ENCODE measurements around the gene SMPD4. TPM values are rescaled to one million over a fixed set of nuclear protein-coding genes. Genes with fewer than 3 reads are reported as not detected.
"Not testable (repeated sequence)": the region's sequence is repeated elsewhere in the genome, so short reads cannot be mapped to it uniquely, and the experiment has no call there.

SMPD4 gene
- total RNA-seq, 1 experiment from 2014 or later: 140 TPM

GRCh38 chr2:130198343-130198742, 16.9 kb upstream of the SMPD4 start, which contains the start of gene TUBA3E:
Gene TUBA3E (minus strand): TSS chr2:130198439. CDS start chr2:130198360, 79 bp downstream.
- Mint-ChIP-seq H3K9me3 (ENCODE audit: unreplicated experiment) (no peaks in the 10 kb centered on the region), H3K4me3 (ENCODE audit: unreplicated experiment) (no peak within 1 kb of the TSS), H3K4me1 (ENCODE audit: low read depth, unreplicated experiment) (peaks cover 6% of the 10 kb centered on the region), H3K36me3 (ENCODE audit: insufficient read depth, unreplicated experiment) (no peaks in the 10 kb centered on the region), H3K27ac (ENCODE audit: unreplicated experiment) (no peak within 1 kb of the TSS), H3K27me3 (ENCODE audit: insufficient read depth, unreplicated experiment) (no peaks in the 10 kb centered on the region)
- Histone ChIP-seq H3K4me3 (ENCODE audit: low read depth, low read length) (no peak within 1 kb of the TSS), H3K36me3 (ENCODE audit: control insufficient read depth, insufficient read depth, low read length) (no peaks in the 10 kb centered on the region), H3K27me3 (replicated peaks; ENCODE audit: control insufficient read depth, insufficient read depth, low read length) (no peaks in the 10 kb centered on the region), H3K4me1 (peaks cover 15% of the 10 kb centered on the region), H3K9me3 (no peaks in the 10 kb centered on the region)
- no TSS peak for BruUV-seq (replicated peaks)
- POLR2A ChIA-PET: no interaction called here
- no peak for TF ChIP-seq CTCF (IDR thresholded peaks at IDR 0.05; ENCODE audit: insufficient read depth in 1 of 2, low read depth in 1 of 2, low read length in 1 of 2, severe bottlenecking in 1 of 2, unreplicated experiment in 1 of 2)
- CTCF ChIA-PET: no interaction called here
- intact Hi-C loops (cut with micrococcal nuclease; ENCODE audit: unreplicated experiment): no loop called here
- DNase-seq: no peak

GRCh38 chr2:130196052-130196451, 14.7 kb upstream of the SMPD4 start:
- H3K9me3 ChIP-seq; H3K36me3 ChIP-seq (ENCODE audit: control insufficient read depth, insufficient read depth, low read length); DNase-seq; intact Hi-C loops (cut with micrococcal nuclease; ENCODE audit: unreplicated experiment); H3K4me3 Mint-ChIP-seq (ENCODE audit: unreplicated experiment); H3K27ac Mint-ChIP-seq (ENCODE audit: unreplicated experiment); CTCF ChIA-PET; H3K9me3 Mint-ChIP-seq (ENCODE audit: unreplicated experiment); H3K27me3 Mint-ChIP-seq (ENCODE audit: insufficient read depth, unreplicated experiment); POLR2A ChIA-PET; H3K27me3 ChIP-seq (replicated peaks; ENCODE audit: control insufficient read depth, insufficient read depth, low read length); H3K36me3 Mint-ChIP-seq (ENCODE audit: insufficient read depth, unreplicated experiment); H3K4me1 ChIP-seq; H3K4me3 ChIP-seq (ENCODE audit: low read depth, low read length); BruUV-seq (replicated peaks); H3K4me1 Mint-ChIP-seq (ENCODE audit: low read depth, unreplicated experiment): not testable (repeated sequence)

GRCh38 chr2:130195089-130195635, 13.8 kb upstream of the SMPD4 start:
- POLR2A ChIA-PET; DNase-seq; H3K4me3 ChIP-seq (ENCODE audit: low read depth, low read length); H3K36me3 Mint-ChIP-seq (ENCODE audit: insufficient read depth, unreplicated experiment); CTCF ChIA-PET; H3K9me3 Mint-ChIP-seq (ENCODE audit: unreplicated experiment); intact Hi-C loops (cut with micrococcal nuclease; ENCODE audit: unreplicated experiment); H3K4me3 Mint-ChIP-seq (ENCODE audit: unreplicated experiment); H3K27me3 ChIP-seq (replicated peaks; ENCODE audit: control insufficient read depth, insufficient read depth, low read length); H3K27ac Mint-ChIP-seq (ENCODE audit: unreplicated experiment); H3K27me3 Mint-ChIP-seq (ENCODE audit: insufficient read depth, unreplicated experiment); H3K36me3 ChIP-seq (ENCODE audit: control insufficient read depth, insufficient read depth, low read length); BruUV-seq (replicated peaks); H3K4me1 ChIP-seq; H3K9me3 ChIP-seq; H3K4me1 Mint-ChIP-seq (ENCODE audit: low read depth, unreplicated experiment): not testable (repeated sequence)

- DNase-seq; BruUV-seq (replicated peaks); H3K27ac Mint-ChIP-seq (ENCODE audit: unreplicated experiment); H3K9me3 ChIP-seq; H3K27me3 Mint-ChIP-seq (ENCODE audit: insufficient read depth, unreplicated experiment); H3K4me1 Mint-ChIP-seq (ENCODE audit: low read depth, unreplicated experiment); H3K4me3 ChIP-seq (ENCODE audit: low read depth, low read length); H3K9me3 Mint-ChIP-seq (ENCODE audit: unreplicated experiment); POLR2A ChIA-PET; H3K36me3 ChIP-seq (ENCODE audit: control insufficient read depth, insufficient read depth, low read length); CTCF ChIA-PET; H3K36me3 Mint-ChIP-seq (ENCODE audit: insufficient read depth, unreplicated experiment); intact Hi-C loops (cut with micrococcal nuclease; ENCODE audit: unreplicated experiment); H3K27me3 ChIP-seq (replicated peaks; ENCODE audit: control insufficient read depth, insufficient read depth, low read length); H3K4me1 ChIP-seq; H3K4me3 Mint-ChIP-seq (ENCODE audit: unreplicated experiment): not testable (repeated sequence)
Observed at GRCh38 chr2:130193824-130194223, 12.4 kb upstream of the SMPD4 start.

GRCh38 chr2:130192451-130192850, 11.0 kb upstream of the SMPD4 start:
- peaks cover 11% of the 10 kb centered on the region for H3K36me3 Mint-ChIP-seq (ENCODE audit: insufficient read depth, unreplicated experiment)
- H3K9me3 ChIP-seq; H3K4me1 Mint-ChIP-seq (ENCODE audit: low read depth, unreplicated experiment); H3K36me3 ChIP-seq (ENCODE audit: control insufficient read depth, insufficient read depth, low read length); H3K27ac Mint-ChIP-seq (ENCODE audit: unreplicated experiment); DNase-seq; H3K27me3 ChIP-seq (replicated peaks; ENCODE audit: control insufficient read depth, insufficient read depth, low read length); POLR2A ChIA-PET; CTCF ChIA-PET; BruUV-seq (replicated peaks); H3K4me3 Mint-ChIP-seq (ENCODE audit: unreplicated experiment); H3K4me3 ChIP-seq (ENCODE audit: low read depth, low read length); intact Hi-C loops (cut with micrococcal nuclease; ENCODE audit: unreplicated experiment); H3K4me1 ChIP-seq; H3K27me3 Mint-ChIP-seq (ENCODE audit: insufficient read depth, unreplicated experiment); H3K9me3 Mint-ChIP-seq (ENCODE audit: unreplicated experiment): not testable (repeated sequence)

GRCh38 chr2:130191319-130191718, 9.9 kb upstream of the SMPD4 start:
- H3K27me3 Mint-ChIP-seq (ENCODE audit: insufficient read depth, unreplicated experiment); intact Hi-C loops (cut with micrococcal nuclease; ENCODE audit: unreplicated experiment); DNase-seq: not testable (repeated sequence)

More at GRCh38 chr2:130191319-130191718, 9.9 kb upstream of the SMPD4 start:
- H3K36me3 ChIP-seq (ENCODE audit: control insufficient read depth, insufficient read depth, low read length); POLR2A ChIA-PET; H3K9me3 Mint-ChIP-seq (ENCODE audit: unreplicated experiment); CTCF ChIA-PET; H3K4me3 Mint-ChIP-seq (ENCODE audit: unreplicated experiment); H3K27ac Mint-ChIP-seq (ENCODE audit: unreplicated experiment); H3K4me1 ChIP-seq; H3K27me3 ChIP-seq (replicated peaks; ENCODE audit: control insufficient read depth, insufficient read depth, low read length); BruUV-seq (replicated peaks); H3K4me1 Mint-ChIP-seq (ENCODE audit: low read depth, unreplicated experiment); H3K4me3 ChIP-seq (ENCODE audit: low read depth, low read length); H3K9me3 ChIP-seq: not testable (repeated sequence)
- H3K36me3 Mint-ChIP-seq (ENCODE audit: insufficient read depth, unreplicated experiment): peaks cover 15% of the 10 kb centered on the region
